HFF-Myc (cell line): ENCODE measurements around the gene SMIM20.

Experiments
- DNase-seq: peaks from one replicate; pipeline ENCODE4 v3.0.0-alpha.2; 2011; ENCODE audit warnings: low read depth; ENCODE audit errors: extremely low read depth
- H3K4me3 ChIP-seq: replicated peaks from 2 replicates; pipeline ENCODE4 v1.5.1; 2011; ENCODE audit warnings: low read depth, mild to moderate bottlenecking, control low read depth, low read length
- TF ChIP-seq, protein P1 (sequence below): IDR thresholded peaks from 2 replicates; pipeline ENCODE4 v1.5.1; 2012; ENCODE audit warnings: mild to moderate bottlenecking, low read depth, low read length, control low read depth; ENCODE audit errors: missing control alignments

Gene SMIM20

DNA sequence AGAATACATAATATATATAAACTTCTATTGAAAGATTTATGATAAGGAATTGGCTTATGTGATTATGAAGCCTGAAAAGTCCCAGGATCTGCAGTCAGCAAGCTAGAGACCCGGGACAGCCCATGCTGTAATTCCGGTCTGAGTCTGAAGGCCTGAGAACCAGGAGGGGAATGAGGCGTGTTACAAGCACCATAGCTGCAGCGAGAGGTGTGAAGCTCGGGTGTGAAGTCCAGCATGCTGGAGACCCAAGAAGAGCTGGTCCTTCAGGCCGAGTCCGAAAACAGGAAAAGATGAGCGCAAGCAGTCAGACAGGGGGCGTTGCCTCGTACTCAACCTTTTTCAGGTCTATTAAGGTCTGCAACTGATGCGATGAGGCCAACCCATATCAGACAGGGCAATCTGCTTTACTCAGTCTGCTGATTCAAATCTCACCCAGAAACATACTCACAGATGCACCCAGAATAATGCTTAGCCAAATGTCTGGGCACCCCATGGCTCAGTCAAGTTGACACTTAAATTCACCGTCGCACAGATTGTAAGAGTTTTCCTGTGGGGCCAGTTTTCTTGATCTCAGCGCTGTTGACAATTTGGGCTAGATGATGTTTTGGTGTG is 40.4 kb downstream of the SMIM20 start:
- no peak overlapping the region for H3K4me3 ChIP-seq
- no peak for DNase-seq
- TF ChIP-seq, protein P1, sequence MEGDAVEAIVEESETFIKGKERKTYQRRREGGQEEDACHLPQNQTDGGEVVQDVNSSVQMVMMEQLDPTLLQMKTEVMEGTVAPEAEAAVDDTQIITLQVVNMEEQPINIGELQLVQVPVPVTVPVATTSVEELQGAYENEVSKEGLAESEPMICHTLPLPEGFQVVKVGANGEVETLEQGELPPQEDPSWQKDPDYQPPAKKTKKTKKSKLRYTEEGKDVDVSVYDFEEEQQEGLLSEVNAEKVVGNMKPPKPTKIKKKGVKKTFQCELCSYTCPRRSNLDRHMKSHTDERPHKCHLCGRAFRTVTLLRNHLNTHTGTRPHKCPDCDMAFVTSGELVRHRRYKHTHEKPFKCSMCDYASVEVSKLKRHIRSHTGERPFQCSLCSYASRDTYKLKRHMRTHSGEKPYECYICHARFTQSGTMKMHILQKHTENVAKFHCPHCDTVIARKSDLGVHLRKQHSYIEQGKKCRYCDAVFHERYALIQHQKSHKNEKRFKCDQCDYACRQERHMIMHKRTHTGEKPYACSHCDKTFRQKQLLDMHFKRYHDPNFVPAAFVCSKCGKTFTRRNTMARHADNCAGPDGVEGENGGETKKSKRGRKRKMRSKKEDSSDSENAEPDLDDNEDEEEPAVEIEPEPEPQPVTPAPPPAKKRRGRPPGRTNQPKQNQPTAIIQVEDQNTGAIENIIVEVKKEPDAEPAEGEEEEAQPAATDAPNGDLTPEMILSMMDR, result no peak

DNA sequence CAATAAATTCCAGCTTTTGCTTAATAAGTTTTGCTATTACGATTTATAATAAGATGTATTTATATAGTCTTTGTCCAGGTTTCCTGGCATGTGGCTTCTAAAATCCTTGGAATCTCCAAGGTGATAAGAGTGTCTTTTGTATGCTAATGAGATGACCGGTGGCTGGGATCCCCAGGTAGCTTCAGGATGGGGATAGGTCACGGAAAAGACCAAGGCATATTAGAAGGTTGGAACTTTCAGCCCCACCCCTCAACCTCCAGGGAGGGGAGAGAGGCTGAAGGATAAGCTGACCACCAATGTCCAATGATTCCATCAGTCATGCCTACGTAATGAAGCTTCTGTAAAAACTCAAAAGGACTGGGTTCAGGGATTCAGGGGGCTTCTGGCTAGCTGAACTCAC is 41.7 kb downstream of the SMIM20 start:
- H3K4me3 ChIP-seq, result no peak overlapping the region
- no peak for DNase-seq
- TF ChIP-seq, protein P1, result no peak

DNA sequence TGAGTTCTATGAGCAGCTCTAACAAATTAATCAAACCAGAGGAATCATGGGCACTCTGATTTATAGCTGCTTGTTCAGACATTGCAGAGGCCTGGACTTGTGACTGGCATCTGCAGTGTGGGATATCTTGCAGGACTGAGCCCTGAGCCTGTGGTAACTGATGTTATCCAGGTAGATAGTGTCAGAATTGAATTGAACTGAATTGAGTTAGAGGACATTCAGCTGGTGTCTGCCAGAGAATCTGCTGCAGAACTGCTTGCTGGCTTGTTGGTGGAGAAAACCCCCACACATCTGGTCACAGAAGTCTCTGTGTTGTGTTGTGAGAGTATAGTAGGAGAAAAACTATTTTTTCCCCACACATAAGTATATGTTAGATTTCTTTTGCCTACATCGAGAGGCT is 42.2 kb downstream of the SMIM20 start:
- no peak for DNase-seq
- TF ChIP-seq, protein P1, result no peak
- no peak overlapping the region for H3K4me3 ChIP-seq

DNA sequence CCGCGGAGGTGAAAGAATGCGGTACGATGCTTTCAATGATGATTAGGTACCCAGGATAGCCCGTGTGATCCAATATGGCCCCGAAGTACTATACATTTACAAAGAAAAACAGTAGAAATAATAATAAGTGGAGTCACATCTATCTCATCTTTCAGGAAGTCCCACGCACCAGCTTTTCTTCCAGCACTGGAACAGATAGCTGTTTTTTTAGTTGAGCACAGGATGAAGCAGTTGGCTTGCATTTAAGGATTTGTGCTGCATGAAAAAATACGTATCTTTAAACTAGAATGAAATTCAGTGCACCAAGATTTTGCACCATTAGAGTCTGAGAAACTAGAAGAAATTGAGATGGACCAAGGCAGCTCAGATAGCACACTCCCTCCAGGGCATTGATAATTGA is 44.1 kb downstream of the SMIM20 start:
- H3K4me3 ChIP-seq, result no peak overlapping the region
- DNase-seq, result no peak
- TF ChIP-seq, protein P1, result no peak

GRCh38 chr4:25962393-25962792 is 48.4 kb downstream of the SMIM20 start:
- no peak overlapping the region for H3K4me3 ChIP-seq
- TF ChIP-seq, protein P1, result no peak
- no peak for DNase-seq

- DNase-seq, result no peak
- H3K4me3 ChIP-seq, result no peak overlapping the region
- TF ChIP-seq, protein P1, result no peak
Measured at GRCh38 chr4:25965629-25966028, 51.6 kb downstream of the SMIM20 start.

- TF ChIP-seq, protein P1, result no peak
- no peak for DNase-seq
Measured at GRCh38 chr4:25966171-25966570, 52.2 kb downstream of the SMIM20 start.

More at GRCh38 chr4:25966171-25966570, 52.2 kb downstream of the SMIM20 start:
- no peak overlapping the region for H3K4me3 ChIP-seq
